ENCODE data around the gene TSEN54. TPM values are rescaled to one million over a fixed set of nuclear protein-coding genes. Genes with fewer than 3 reads are reported as not detected.

Gene TSEN54
- total and polyA plus RNA-seq, 8 donors = 14.9 to 105 (median 19.5) TPM

GRCh38 chr17:75571885-75572215 lies 55.5 kb downstream of the TSEN54 start:
- H3K9me3 ChIP-seq = no peaks in the 10 kb centered on the region
- ATAC-seq (no peak), FAIRE-seq (no peak), DNase-seq (no peak)
- no peaks in the 10 kb centered on the region for H3K4me1 ChIP-seq
- intact Hi-C loops (cut with DNase I) = no loop called here
- peaks cover 0 to 54% (median 29%) of the 10 kb centered on the region in 3 donors for H3K36me3 ChIP-seq
- WGBS, 2 donors = 93 to 96% methylated on average over 16 of the region's 16 CpGs
- H3K27ac ChIP-seq = no peak overlapping the region
- H3K27me3 ChIP-seq = no peaks in the 10 kb centered on the region
- no peak for TF ChIP-seq CTCF (IDR thresholded peaks at IDR 0.05)
- H3K4me3 ChIP-seq = no peak overlapping the region

- Histone ChIP-seq H3K27me3 (no peaks in the 10 kb centered on the region), H3K9me3 (no peaks in the 10 kb centered on the region), H3K4me1 (no peaks in the 10 kb centered on the region), H3K36me3 (peaks cover 0 to 49% (median 29%) of the 10 kb centered on the region in 3 donors), H3K4me3 (no peak overlapping the region), H3K27ac (no peak overlapping the region)
- intact Hi-C loops (cut with DNase I) = no loop called here
- no peak for DNase-seq
- no peak for ATAC-seq
- no peak for FAIRE-seq
- 92 to 93% methylated on average over 39 of the region's 39 CpGs for WGBS, 2 donors
- TF ChIP-seq CTCF (IDR thresholded peaks at IDR 0.05) = no peak
Measured at GRCh38 chr17:75572713-75573539, 56.6 kb downstream of the TSEN54 start.

- no peak for TF ChIP-seq CTCF (IDR thresholded peaks at IDR 0.05)
- Histone ChIP-seq H3K4me1 (peaks cover 0 to 2% (median 1%) of the 10 kb centered on the region in 3 donors), H3K4me3 (no peak overlapping the region), H3K27me3 (no peaks in the 10 kb centered on the region), H3K27ac (no peak overlapping the region), H3K9me3 (no peaks in the 10 kb centered on the region), H3K36me3 (peaks cover 0 to 43% (median 26%) of the 10 kb centered on the region in 3 donors)
- DNase-seq (no peak), ATAC-seq (no peak), FAIRE-seq (no peak)
- intact Hi-C loops (cut with DNase I) = no loop called here
- WGBS, 2 donors = 95 to 97% methylated on average over 11 to 16 of the region's 16 CpGs
Measured at GRCh38 chr17:75573540-75573957, 57.2 kb downstream of the TSEN54 start.

GRCh38 chr17:75573994-75574393 lies 57.7 kb downstream of the TSEN54 start:
- DNase-seq (no peak), ATAC-seq (no peak), FAIRE-seq (no peak)
- Histone ChIP-seq H3K27ac (no peak overlapping the region), H3K36me3 (peaks cover 0 to 38% (median 22%) of the 10 kb centered on the region in 3 donors), H3K9me3 (no peaks in the 10 kb centered on the region), H3K27me3 (no peaks in the 10 kb centered on the region), H3K4me3 (no peak overlapping the region), H3K4me1 (peaks cover 4 to 6% (median 6%) of the 10 kb centered on the region in 3 donors)
- no peak for TF ChIP-seq CTCF (IDR thresholded peaks at IDR 0.05)
- intact Hi-C loops (cut with DNase I) = no loop called here
- 95 to 98% methylated on average over 13 of the region's 13 CpGs for WGBS, 2 donors

Small RNAs within 50 kb of the gene (microRNA-seq; reads per million reads assigned to microRNA genes)
- 0.39 to 0.88 reads per million in 2 donors for gene MIR6785

Other genes starting within 250 kb of the TSEN54 start
- 10 to 100 TPM; 11.7 to 15.4 (median 14.7) TPM for gene MIF4GD, start 245.3 kb upstream of the TSEN54 start, total RNA-seq
- gene MIF4GD, start 245.3 kb upstream of the TSEN54 start, polyA plus RNA-seq = 10 to 100 TPM; 10.6 to 17.6 TPM
- gene SLC25A19, start 227.1 kb upstream of the TSEN54 start, total RNA-seq = 10 to 100 TPM in 1 of 6 donors, 1 to 10 TPM in 5; 4.4 to 10.8 (median 6.7) TPM
- 1 to 10 TPM; 8.5 to 9.3 TPM for gene SLC25A19, start 227.1 kb upstream of the TSEN54 start, polyA plus RNA-seq
- 10 to 100 TPM; 25.2 to 64.7 (median 36.5) TPM for gene GRB2, start 110.8 kb upstream of the TSEN54 start, total RNA-seq
- gene GRB2, start 110.8 kb upstream of the TSEN54 start, polyA plus RNA-seq = 10 to 100 TPM; 18.5 to 24.4 TPM
- 10 to 100 TPM; 29.9 to 53.3 (median 34.9) TPM for gene TMEM94, start 59.9 kb upstream of the TSEN54 start, total RNA-seq
- 10 to 100 TPM; 55.4 to 64.9 TPM for gene TMEM94, start 59.9 kb upstream of the TSEN54 start, polyA plus RNA-seq
- gene CASKIN2, start 991 bp upstream of the TSEN54 start, total RNA-seq = 10 to 100 TPM; 12.2 to 20.7 (median 13.2) TPM
- gene CASKIN2, start 991 bp upstream of the TSEN54 start, polyA plus RNA-seq = 10 to 100 TPM; 12.1 to 14.7 TPM
- 100 to 1,000 TPM in 3 of 6 donors, 10 to 100 TPM in 3; 87.8 to 130 (median 101) TPM for gene LLGL2, start 9.2 kb downstream of the TSEN54 start, total RNA-seq
- 100 to 1,000 TPM; 286 to 296 TPM for gene LLGL2, start 9.2 kb downstream of the TSEN54 start, polyA plus RNA-seq
- 10 to 100 TPM; 25.9 to 82.0 (median 38.6) TPM for gene MYO15B, start 71.3 kb downstream of the TSEN54 start, total RNA-seq
- gene MYO15B, start 71.3 kb downstream of the TSEN54 start, polyA plus RNA-seq = 100 to 1,000 TPM; 307 to 325 TPM
- 1 to 10 TPM in 1 of 6 donors, under 1 TPM in 5; 0.55 to 1.2 (median 0.82) TPM for gene SMIM5, start 116.9 kb downstream of the TSEN54 start, total RNA-seq
- 10 to 100 TPM in 1 of 2 donors, 1 to 10 TPM in 1; 6.3 to 15.3 TPM for gene SMIM5, start 116.9 kb downstream of the TSEN54 start, polyA plus RNA-seq
- 10 to 100 TPM in 4 of 6 donors, 1 to 10 TPM in 2; 8.7 to 29.4 (median 12.8) TPM for gene RECQL5, start 150.6 kb downstream of the TSEN54 start, total RNA-seq
- 10 to 100 TPM; 54.3 to 65.2 TPM for gene RECQL5, start 150.6 kb downstream of the TSEN54 start, polyA plus RNA-seq
- gene SAP30BP, start 150.8 kb downstream of the TSEN54 start, total RNA-seq = 10 to 100 TPM; 22.4 to 45.3 (median 37.0) TPM
- 100 to 1,000 TPM in 1 of 2 donors, 10 to 100 TPM in 1; 81.8 to 106 TPM for gene SAP30BP, start 150.8 kb downstream of the TSEN54 start, polyA plus RNA-seq
- 10 to 100 TPM; 16.4 to 50.5 (median 20.3) TPM for gene ITGB4, start 204.9 kb downstream of the TSEN54 start, total RNA-seq
- 10 to 100 TPM; 23.0 to 25.2 TPM for gene ITGB4, start 204.9 kb downstream of the TSEN54 start, polyA plus RNA-seq
- gene GALK1, start 248.7 kb downstream of the TSEN54 start, total RNA-seq = 10 to 100 TPM; 18.0 to 23.2 (median 19.6) TPM
- 10 to 100 TPM; 25.5 to 29.8 TPM for gene GALK1, start 248.7 kb downstream of the TSEN54 start, polyA plus RNA-seq